IMR-90 (cell line): ENCODE data around the gene MRPL51. TPM values are rescaled to one million over a fixed set of nuclear protein-coding genes. Genes with fewer than 3 reads are reported as not detected.
A peak's percentile ranks its signal among the peaks of the same experiment; 100 is the strongest.

Experiments
- ATAC-seq: fragments of 200-7000 bp; cut with Tn5 transposase; 2 replicates; pipeline ENCODE4 v1.9.1; 2020; ENCODE audit warnings: low read depth, mild to moderate bottlenecking, moderate library complexity
- BruUV-seq: library from RNA; stranded (reverse); fragments of 400-500 nt; replicated peaks from 2 replicates; lab custom pipeline; 2021; lab: Mats Ljungman, UMichigan
- CTCF ChIA-PET: fragments of 300-600 bp; formaldehyde crosslinking; extraction: SDS; loops from one replicate; lab custom pipeline; 2021; ENCODE audit warnings: antibody characterized with exemption; lab: Yijun Ruan, JAX
- POLR2A ChIA-PET: fragments of 300-600 bp; sonication (Branson Sonifier 250); formaldehyde crosslinking; loops from one replicate; lab custom pipeline; 2022; ENCODE audit warnings: antibody characterized with exemption; ENCODE audit not compliant: unreplicated experiment; lab: Charles Lee
- DNase-seq: peaks from one replicate; pipeline ENCODE4 v3.0.0; 2013
- H2AFZ ChIP-seq: replicated peaks from 2 replicates; pipeline ENCODE3; 2013; ENCODE audit warnings: low read length, mild to moderate bottlenecking; ENCODE audit not compliant: poor library complexity
- H2AK5ac ChIP-seq: 2 replicates; pipeline ENCODE4 v1.6.1; 2013; ENCODE audit warnings: low read depth, low read length, inconsistent platforms
- H2AK9ac ChIP-seq: replicated peaks from 2 replicates; pipeline ENCODE3; 2013; ENCODE audit warnings: mild to moderate bottlenecking, low read depth, low read length, moderate library complexity; ENCODE audit not compliant: poor library complexity
- H2BK120ac ChIP-seq: 2 replicates; pipeline ENCODE4 v1.6.1; 2013; ENCODE audit warnings: low read depth, low read length, inconsistent platforms
- H2BK15ac ChIP-seq: 3 replicates; pipeline ENCODE4 v1.6.1; 2013; ENCODE audit warnings: low read depth, low read length, inconsistent platforms
- H2BK20ac ChIP-seq: 2 replicates; pipeline ENCODE4 v1.6.1; 2013; ENCODE audit warnings: low read depth, mild to moderate bottlenecking, inconsistent platforms, low read length, moderate library complexity
- H2BK5ac ChIP-seq: 2 replicates; pipeline ENCODE4 v1.6.1; 2013; ENCODE audit warnings: mild to moderate bottlenecking, low read depth, low read length, inconsistent platforms; ENCODE audit not compliant: poor library complexity, severe bottlenecking
- H3K14ac ChIP-seq: replicated peaks from 2 replicates; pipeline ENCODE4 v1.6.1; 2013; ENCODE audit warnings: low read depth, low read length, inconsistent platforms
- H3K18ac ChIP-seq: 2 replicates; pipeline ENCODE4 v1.6.1; 2013; ENCODE audit warnings: low read depth, low read length, control low read depth
- H3K23ac ChIP-seq: 2 replicates; pipeline ENCODE4 v1.6.1; 2013; ENCODE audit warnings: low read depth, low read length, inconsistent platforms
- H3K27ac ChIP-seq: 2 replicates; pipeline ENCODE4 v1.5.1; 2013; ENCODE audit warnings: mild to moderate bottlenecking, control low read depth, low read length; ENCODE audit not compliant: insufficient read depth
- H3K27me3 ChIP-seq: 2 replicates; pipeline ENCODE4 v1.6.1; 2013; ENCODE audit warnings: low read length; ENCODE audit not compliant: control insufficient read depth, insufficient read depth
- H3K36me3 ChIP-seq: 2 replicates; pipeline ENCODE4 v1.6.1; 2013; ENCODE audit warnings: low read length, mixed read lengths; ENCODE audit not compliant: control insufficient read depth, insufficient read depth
- H3K4ac ChIP-seq: 2 replicates; pipeline ENCODE4 v1.6.1; 2013; ENCODE audit warnings: low read depth, low read length, inconsistent platforms
- H3K4me1 ChIP-seq: 2 replicates; pipeline ENCODE4 v1.6.1; 2013; ENCODE audit warnings: low read length, mixed read lengths; ENCODE audit not compliant: control insufficient read depth, insufficient read depth
- H3K4me2 ChIP-seq: 2 replicates; pipeline ENCODE4 v1.6.1; 2013; ENCODE audit warnings: low read depth, mild to moderate bottlenecking, control low read depth, low read length, moderate library complexity
- H3K4me3 ChIP-seq: 2 replicates; pipeline ENCODE4 v1.5.1; 2013; ENCODE audit warnings: low read depth, mild to moderate bottlenecking, control low read depth, low read length, moderate library complexity; ENCODE audit not compliant: insufficient read depth
- H3K56ac ChIP-seq: 2 replicates; pipeline ENCODE4 v1.6.1; 2013; ENCODE audit warnings: low read length, inconsistent platforms; ENCODE audit not compliant: insufficient read depth; ENCODE audit errors: extremely low read depth
- H3K79me1 ChIP-seq, 2 experiments: 2 replicates each; pipeline ENCODE4 v1.6.1; 2013; ENCODE audit warnings: low read length in 2 of 2, inconsistent platforms in 1 of 2, low read depth in 1 of 2
- H3K9ac ChIP-seq: 2 replicates; pipeline ENCODE4 v1.6.1; 2013; ENCODE audit warnings: low read depth, low read length, control low read depth
- H3K9me1 ChIP-seq: 2 replicates; pipeline ENCODE4 v1.6.1; 2013; ENCODE audit warnings: low read length, inconsistent platforms; ENCODE audit not compliant: insufficient read depth
- H3K9me3 ChIP-seq: 2 replicates; pipeline ENCODE4 v1.6.1; 2013; ENCODE audit warnings: low read length; ENCODE audit not compliant: control insufficient read depth, insufficient read depth
- H4K20me1 ChIP-seq: 2 replicates; pipeline ENCODE4 v1.6.1; 2013; ENCODE audit warnings: low read length, inconsistent platforms; ENCODE audit not compliant: insufficient read depth
- H4K5ac ChIP-seq: 2 replicates; pipeline ENCODE4 v1.6.1; 2013; ENCODE audit warnings: mild to moderate bottlenecking, low read depth, low read length, control low read depth
- H4K8ac ChIP-seq, 2 experiments: 2 replicates each; pipeline ENCODE4 v1.6.1; 2013; ENCODE audit warnings: low read depth in 2 of 2, low read length in 2 of 2, control low read depth in 1 of 2, inconsistent platforms in 1 of 2
- H4K91ac ChIP-seq: 2 replicates; pipeline ENCODE4 v1.6.1; 2013; ENCODE audit warnings: low read depth, low read length, inconsistent platforms; ENCODE audit not compliant: insufficient read depth
- BHLHE40 ChIP-seq: fragments of 150-350 bp; IDR thresholded peaks from 2 replicates; pipeline ENCODE4 v1.6.1; 2016; ENCODE audit warnings: mild to moderate bottlenecking, low read depth, low read length
- CEBPB ChIP-seq: IDR thresholded peaks from 2 replicates; pipeline ENCODE4 v1.6.1; 2012; ENCODE audit warnings: low read depth, low read length, improper control_type of control experiment
- CHD1 ChIP-seq: IDR thresholded peaks from 2 replicates; pipeline ENCODE4 v1.6.1; 2012; ENCODE audit warnings: low read depth, low read length, improper control_type of control experiment
- ELK1 ChIP-seq: fragments of 150-350 bp; IDR thresholded peaks from 2 replicates; pipeline ENCODE4 v1.6.1; 2016; ENCODE audit warnings: low read depth, mild to moderate bottlenecking, low read length, moderate library complexity, borderline replicate concordance
- FOS ChIP-seq: fragments of 150-350 bp; IDR thresholded peaks from 2 replicates; pipeline ENCODE4 v1.6.1; 2016; ENCODE audit warnings: low read depth, low read length
- MAZ ChIP-seq: IDR thresholded peaks from 2 replicates; pipeline ENCODE4 v1.6.1; 2012; ENCODE audit warnings: low read depth, mild to moderate bottlenecking, low read length, improper control_type of control experiment, moderate library complexity, borderline replicate concordance
- MXI1 ChIP-seq: IDR thresholded peaks from 2 replicates; pipeline ENCODE4 v1.6.1; 2012; ENCODE audit warnings: low read depth, mild to moderate bottlenecking, low read length, moderate library complexity, borderline replicate concordance
- RCOR1 ChIP-seq: IDR thresholded peaks from 2 replicates; pipeline ENCODE4 v1.6.1; 2012; ENCODE audit warnings: mild to moderate bottlenecking, low read length, improper control_type of control experiment; ENCODE audit not compliant: insufficient replicate concordance
- SMC3 ChIP-seq: fragments of 150-350 bp; IDR thresholded peaks from 2 replicates; pipeline ENCODE4 v1.6.1; 2016; ENCODE audit warnings: low read depth, mild to moderate bottlenecking, antibody characterized with exemption, low read length, moderate library complexity
- USF2 ChIP-seq: fragments of 150-350 bp; IDR thresholded peaks from 2 replicates; pipeline ENCODE4 v1.6.1; 2017; ENCODE audit warnings: mild to moderate bottlenecking, antibody characterized with exemption, low read length, low read depth
- WGBS, 2 experiments: methylation state at CpG; one replicate each; pipeline versions ENCODE4 v1.1.5 to v1.1.7; 2013; ENCODE audit warnings: missing lambda C conversion rate in 2 of 2; ENCODE audit not compliant: insufficient read length in 1 of 2; ENCODE audit errors: extremely low coverage in 2 of 2; 5-methylcytosine and 5-hydroxymethylcytosine counted together
- dilution Hi-C: fragments of 300-500 bp; cut with HindIII; formaldehyde crosslinking; loops from one replicate; pipeline ENCODE4 v1.14.3; 2018; ENCODE audit warnings: low sequenced_read_pairs; ENCODE audit not compliant: unreplicated experiment
- in situ Hi-C: fragments of 300-500 bp; cut with MboI; formaldehyde crosslinking; loops from 3 replicates; pipeline ENCODE4 v1.14.3; 2019; ENCODE audit warnings: low sequenced_read_pairs, inconsistent platforms, mixed read lengths
- intact Hi-C: fragments of 100-400 bp; cut with micrococcal nuclease; formaldehyde crosslinking; loops from 2 replicates; pipeline ENCODE4 v1.10.0; 2022
- polyA plus RNA-seq, 3 experiments: library from polyadenylated mRNA; depleted of rRNA; stranded (reverse); fragments of >200 nt; gene quantifications; 2 replicates each; pipeline ENCODE4 v1.2.3, GENCODE V29; 2012; ENCODE audit warnings: low replicate concordance in 1 of 3
- total RNA-seq: library from RNA; depleted of rRNA; stranded (reverse); fragments of >200 nt; gene quantifications from 2 replicates; pipeline ENCODE4 v1.2.3, GENCODE V29; 2012

MRPL51 gene
- total and polyA plus RNA-seq, 2 of the 4 experiments (the other 2 are of a cell fraction), result 80.1 to 160 TPM

GRCh38 chr12:6469092-6469491 is 24.0 kb downstream of the MRPL51 start:
- no peak overlapping the region for H3K4ac ChIP-seq
- peaks cover 17% of the 10 kb centered on the region for H4K20me1 ChIP-seq
- peaks cover 4% of the 10 kb centered on the region for H3K4me1 ChIP-seq
- no peak overlapping the region for H3K56ac ChIP-seq
- H3K79me1 ChIP-seq, result peaks cover 16 to 45% of the 10 kb centered on the region in 2 experiments
- H2AFZ ChIP-seq, result no peak overlapping the region
- H2BK15ac ChIP-seq, result 0 out of 3 replicates have a peak overlapping the region, but pooled peaks have one; percentile 27
- in situ Hi-C loops, result loop anchor here (25.0 kb wide), 1 partner anchor 282 kb away; no protein-coding TSS in a partner anchor
- ATAC-seq (no peak), DNase-seq (no peak)
- ChIA-PET POLR2A (no interaction called here), CTCF (no interaction called here)
- H2BK20ac ChIP-seq, result no peak overlapping the region
- H4K5ac ChIP-seq, result no peak overlapping the region
- peak overlapping the region; percentile 51 for H2AK5ac ChIP-seq
- dilution Hi-C loops, result no loop called here
- H3K9me3 ChIP-seq, result no peaks in the 10 kb centered on the region
- H3K27ac ChIP-seq, result no peak overlapping the region
- no peak overlapping the region for H2BK5ac ChIP-seq
- peaks cover 16% of the 10 kb centered on the region for H3K36me3 ChIP-seq
- peak overlapping the region; percentile 95 for H3K4me2 ChIP-seq
- H2AK9ac ChIP-seq, result peak overlapping the region; percentile 73
- peak overlapping the region; percentile 78; the same call in 1 of the 2 replicates for H3K4me3 ChIP-seq
- H3K14ac ChIP-seq, result peak overlapping the region; percentile 38; the same call in 1 of the 2 replicates
- no peak overlapping the region for H4K8ac ChIP-seq
- H2BK120ac ChIP-seq, result no peak overlapping the region
- no peaks in the 10 kb centered on the region for H3K27me3 ChIP-seq
- TF ChIP-seq USF2, result no peak
- TF ChIP-seq BHLHE40, result no peak
- TF ChIP-seq CHD1, result no peak
- no peak for TF ChIP-seq MXI1
- TF ChIP-seq FOS, result no peak
- no peak for TF ChIP-seq CEBPB
- no peak for TF ChIP-seq SMC3
- TF ChIP-seq RCOR1, result no peak
- TF ChIP-seq ELK1, result no peak
- no peak for TF ChIP-seq MAZ
- no peak overlapping the region for H4K91ac ChIP-seq
- H3K23ac ChIP-seq, result peak overlapping the region; percentile 72
- no CpG with 5 or more reads among the region's 6 CpGs for WGBS, 2 experiments
- BruUV-seq, result no TSS peak
- H3K18ac ChIP-seq, result no peak overlapping the region
- H3K9me1 ChIP-seq, result peaks cover 6% of the 10 kb centered on the region; the same call in 1 of the 2 replicates
- no peak overlapping the region for H3K9ac ChIP-seq
- intact Hi-C loops, result loop anchor here (5.0 kb wide), 1 partner anchor 272 kb away; no protein-coding TSS in a partner anchor
